H4 (cell line): Measurements from ENCODE around the gene TEX52. TPM values are rescaled to one million over a fixed set of nuclear protein-coding genes. Genes with fewer than 3 reads are reported as not detected.

Experiments
- total RNA-seq: library from RNA; depleted of rRNA; stranded (reverse); fragments of >200 nt; shearing (Covaris generic); gene quantifications from 2 replicates; pipeline ENCODE4 v1.2.3, GENCODE V29; 2014; rRNA removed

TEX52 gene
- total RNA-seq, 1 experiment from 2014 or later = not detected

Other genes with a start within 250 kb of the TEX52 start
- gene FKBP4, start 62.1 kb downstream of the TEX52 start, total RNA-seq = 96.4 and 97.5 TPM in 2 replicates
- gene ITFG2, start 44.4 kb downstream of the TEX52 start, total RNA-seq = 6.8 and 9.5 TPM in 2 replicates
- 0.04 TPM in 1 of 2 replicates, not detected in the other for gene NRIP2, start 22.0 kb downstream of the TEX52 start, total RNA-seq
- 45.8 and 61.9 TPM in 2 replicates for gene FOXM1, start 20.1 kb upstream of the TEX52 start, total RNA-seq
- 71.0 and 94.6 TPM in 2 replicates for gene RHNO1, start 20.2 kb upstream of the TEX52 start, total RNA-seq
- gene TULP3, start 33.9 kb upstream of the TEX52 start, total RNA-seq = 29.4 and 35.1 TPM in 2 replicates
- gene TEAD4, start 102.4 kb upstream of the TEX52 start, total RNA-seq = 12.7 and 23.6 TPM in 2 replicates
- gene TSPAN9, start 220.3 kb upstream of the TEX52 start, total RNA-seq = 12.7 and 15.8 TPM in 2 replicates